DND-41 (cell line): ENCODE measurements around the gene SLCO4A1.

Source experiments
- CTCF ChIP-seq: IDR thresholded peaks from 2 replicates; pipeline ENCODE4 v1.5.1; 2012; ENCODE audit warnings: borderline replicate concordance, low read length, moderate library complexity, mild to moderate bottlenecking; ENCODE audit not compliant: poor library complexity, severe bottlenecking; ENCODE audit errors: extremely low read depth
- EZH2 ChIP-seq: IDR thresholded peaks from 3 replicates; pipeline ENCODE4 v1.6.1; 2012; ENCODE audit warnings: borderline replicate concordance, low read depth, mild to moderate bottlenecking, moderate library complexity, low read length, inconsistent platforms; ENCODE audit not compliant: severe bottlenecking

- TF ChIP-seq CTCF: no peak
- no peak for TF ChIP-seq EZH2
Observed at GRCh38 chr20:62641321-62642050, 817 bp upstream of the SLCO4A1 start.
